IMR-90 (cell line): Measurements from ENCODE around the gene NUP205. TPM values are rescaled to one million over a fixed set of nuclear protein-coding genes. Genes with fewer than 3 reads are reported as not detected.

Source experiments
- ATAC-seq: fragments of 200-7000 bp; cut with Tn5 transposase; 2 replicates; pipeline ENCODE4 v1.9.1; 2020; ENCODE audit warnings: low read depth, mild to moderate bottlenecking, moderate library complexity
- BruUV-seq: library from RNA; stranded (reverse); fragments of 400-500 nt; replicated peaks from 2 replicates; lab custom pipeline; 2021; lab: Mats Ljungman, UMichigan
- CTCF ChIA-PET: fragments of 300-600 bp; formaldehyde crosslinking; extraction: SDS; loops from one replicate; lab custom pipeline; 2021; ENCODE audit warnings: antibody characterized with exemption; lab: Yijun Ruan, JAX
- POLR2A ChIA-PET: fragments of 300-600 bp; sonication (Branson Sonifier 250); formaldehyde crosslinking; loops from one replicate; lab custom pipeline; 2022; ENCODE audit warnings: antibody characterized with exemption; ENCODE audit not compliant: unreplicated experiment; lab: Charles Lee
- DNase-seq: peaks from one replicate; pipeline ENCODE4 v3.0.0; 2013
- H2AFZ ChIP-seq: replicated peaks from 2 replicates; pipeline ENCODE3; 2013; ENCODE audit warnings: low read length, mild to moderate bottlenecking; ENCODE audit not compliant: poor library complexity
- H2AK5ac ChIP-seq: 2 replicates; pipeline ENCODE4 v1.6.1; 2013; ENCODE audit warnings: low read depth, low read length, inconsistent platforms
- H2AK9ac ChIP-seq: replicated peaks from 2 replicates; pipeline ENCODE3; 2013; ENCODE audit warnings: mild to moderate bottlenecking, low read depth, low read length, moderate library complexity; ENCODE audit not compliant: poor library complexity
- H2BK120ac ChIP-seq: 2 replicates; pipeline ENCODE4 v1.6.1; 2013; ENCODE audit warnings: low read depth, low read length, inconsistent platforms
- H2BK15ac ChIP-seq: 3 replicates; pipeline ENCODE4 v1.6.1; 2013; ENCODE audit warnings: low read depth, low read length, inconsistent platforms
- H2BK20ac ChIP-seq: 2 replicates; pipeline ENCODE4 v1.6.1; 2013; ENCODE audit warnings: low read depth, mild to moderate bottlenecking, inconsistent platforms, low read length, moderate library complexity
- H2BK5ac ChIP-seq: 2 replicates; pipeline ENCODE4 v1.6.1; 2013; ENCODE audit warnings: mild to moderate bottlenecking, low read depth, low read length, inconsistent platforms; ENCODE audit not compliant: poor library complexity, severe bottlenecking
- H3K14ac ChIP-seq: replicated peaks from 2 replicates; pipeline ENCODE4 v1.6.1; 2013; ENCODE audit warnings: low read depth, low read length, inconsistent platforms
- H3K18ac ChIP-seq: 2 replicates; pipeline ENCODE4 v1.6.1; 2013; ENCODE audit warnings: low read depth, low read length, control low read depth
- H3K23ac ChIP-seq: 2 replicates; pipeline ENCODE4 v1.6.1; 2013; ENCODE audit warnings: low read depth, low read length, inconsistent platforms
- H3K27ac ChIP-seq: 2 replicates; pipeline ENCODE4 v1.5.1; 2013; ENCODE audit warnings: mild to moderate bottlenecking, control low read depth, low read length; ENCODE audit not compliant: insufficient read depth
- H3K27me3 ChIP-seq: 2 replicates; pipeline ENCODE4 v1.6.1; 2013; ENCODE audit warnings: low read length; ENCODE audit not compliant: control insufficient read depth, insufficient read depth
- H3K36me3 ChIP-seq: 2 replicates; pipeline ENCODE4 v1.6.1; 2013; ENCODE audit warnings: low read length, mixed read lengths; ENCODE audit not compliant: control insufficient read depth, insufficient read depth
- H3K4ac ChIP-seq: 2 replicates; pipeline ENCODE4 v1.6.1; 2013; ENCODE audit warnings: low read depth, low read length, inconsistent platforms
- H3K4me1 ChIP-seq: 2 replicates; pipeline ENCODE4 v1.6.1; 2013; ENCODE audit warnings: low read length, mixed read lengths; ENCODE audit not compliant: control insufficient read depth, insufficient read depth
- H3K4me2 ChIP-seq: 2 replicates; pipeline ENCODE4 v1.6.1; 2013; ENCODE audit warnings: low read depth, mild to moderate bottlenecking, control low read depth, low read length, moderate library complexity
- H3K4me3 ChIP-seq: 2 replicates; pipeline ENCODE4 v1.5.1; 2013; ENCODE audit warnings: low read depth, mild to moderate bottlenecking, control low read depth, low read length, moderate library complexity; ENCODE audit not compliant: insufficient read depth
- H3K56ac ChIP-seq: 2 replicates; pipeline ENCODE4 v1.6.1; 2013; ENCODE audit warnings: low read length, inconsistent platforms; ENCODE audit not compliant: insufficient read depth; ENCODE audit errors: extremely low read depth
- H3K79me1 ChIP-seq, 2 experiments: 2 replicates each; pipeline ENCODE4 v1.6.1; 2013; ENCODE audit warnings: low read length in 2 of 2, inconsistent platforms in 1 of 2, low read depth in 1 of 2
- H3K9ac ChIP-seq: 2 replicates; pipeline ENCODE4 v1.6.1; 2013; ENCODE audit warnings: low read depth, low read length, control low read depth
- H3K9me1 ChIP-seq: 2 replicates; pipeline ENCODE4 v1.6.1; 2013; ENCODE audit warnings: low read length, inconsistent platforms; ENCODE audit not compliant: insufficient read depth
- H3K9me3 ChIP-seq: 2 replicates; pipeline ENCODE4 v1.6.1; 2013; ENCODE audit warnings: low read length; ENCODE audit not compliant: control insufficient read depth, insufficient read depth
- H4K20me1 ChIP-seq: 2 replicates; pipeline ENCODE4 v1.6.1; 2013; ENCODE audit warnings: low read length, inconsistent platforms; ENCODE audit not compliant: insufficient read depth
- H4K5ac ChIP-seq: 2 replicates; pipeline ENCODE4 v1.6.1; 2013; ENCODE audit warnings: mild to moderate bottlenecking, low read depth, low read length, control low read depth
- H4K8ac ChIP-seq, 2 experiments: 2 replicates each; pipeline ENCODE4 v1.6.1; 2013; ENCODE audit warnings: low read depth in 2 of 2, low read length in 2 of 2, control low read depth in 1 of 2, inconsistent platforms in 1 of 2
- H4K91ac ChIP-seq: 2 replicates; pipeline ENCODE4 v1.6.1; 2013; ENCODE audit warnings: low read depth, low read length, inconsistent platforms; ENCODE audit not compliant: insufficient read depth
- BHLHE40 ChIP-seq: fragments of 150-350 bp; IDR thresholded peaks from 2 replicates; pipeline ENCODE4 v1.6.1; 2016; ENCODE audit warnings: mild to moderate bottlenecking, low read depth, low read length
- CEBPB ChIP-seq: IDR thresholded peaks from 2 replicates; pipeline ENCODE4 v1.6.1; 2012; ENCODE audit warnings: low read depth, low read length, improper control_type of control experiment
- CHD1 ChIP-seq: IDR thresholded peaks from 2 replicates; pipeline ENCODE4 v1.6.1; 2012; ENCODE audit warnings: low read depth, low read length, improper control_type of control experiment
- CTCF ChIP-seq: conservative IDR thresholded peaks from 2 replicates; pipeline ENCODE4 v1.5.1; 2012; ENCODE audit warnings: mild to moderate bottlenecking, low read depth, low read length, improper control_type of control experiment
- ELK1 ChIP-seq: fragments of 150-350 bp; IDR thresholded peaks from 2 replicates; pipeline ENCODE4 v1.6.1; 2016; ENCODE audit warnings: low read depth, mild to moderate bottlenecking, low read length, moderate library complexity, borderline replicate concordance
- FOS ChIP-seq: fragments of 150-350 bp; IDR thresholded peaks from 2 replicates; pipeline ENCODE4 v1.6.1; 2016; ENCODE audit warnings: low read depth, low read length
- MAFK ChIP-seq: IDR thresholded peaks from 2 replicates; pipeline ENCODE4 v1.6.1; 2012; ENCODE audit warnings: low read depth, low read length, improper control_type of control experiment
- MAZ ChIP-seq: IDR thresholded peaks from 2 replicates; pipeline ENCODE4 v1.6.1; 2012; ENCODE audit warnings: low read depth, mild to moderate bottlenecking, low read length, improper control_type of control experiment, moderate library complexity, borderline replicate concordance
- MXI1 ChIP-seq: IDR thresholded peaks from 2 replicates; pipeline ENCODE4 v1.6.1; 2012; ENCODE audit warnings: low read depth, mild to moderate bottlenecking, low read length, moderate library complexity, borderline replicate concordance
- NFE2L2 ChIP-seq: fragments of 150-350 bp; IDR thresholded peaks from 2 replicates; pipeline ENCODE4 v1.6.1; 2016; ENCODE audit warnings: low read depth, mild to moderate bottlenecking, low read length
- POLR2A ChIP-seq: IDR thresholded peaks from 2 replicates; pipeline ENCODE4 v1.6.1; 2012; ENCODE audit warnings: mild to moderate bottlenecking, low read depth, low read length
- RAD21 ChIP-seq: IDR thresholded peaks from 2 replicates; pipeline ENCODE4 v1.6.1; 2012; ENCODE audit warnings: low read length, improper control_type of control experiment
- RCOR1 ChIP-seq: IDR thresholded peaks from 2 replicates; pipeline ENCODE4 v1.6.1; 2012; ENCODE audit warnings: mild to moderate bottlenecking, low read length, improper control_type of control experiment; ENCODE audit not compliant: insufficient replicate concordance
- RFX5 ChIP-seq: IDR thresholded peaks from 2 replicates; pipeline ENCODE4 v1.8.0; 2012; ENCODE audit warnings: low read depth, mild to moderate bottlenecking, low read length, moderate library complexity
- SMC3 ChIP-seq: fragments of 150-350 bp; IDR thresholded peaks from 2 replicates; pipeline ENCODE4 v1.6.1; 2016; ENCODE audit warnings: low read depth, mild to moderate bottlenecking, antibody characterized with exemption, low read length, moderate library complexity
- USF2 ChIP-seq: fragments of 150-350 bp; IDR thresholded peaks from 2 replicates; pipeline ENCODE4 v1.6.1; 2017; ENCODE audit warnings: mild to moderate bottlenecking, antibody characterized with exemption, low read length, low read depth
- WGBS, 2 experiments: methylation state at CpG; one replicate each; pipeline versions ENCODE4 v1.1.5 to v1.1.7; 2013; ENCODE audit warnings: missing lambda C conversion rate in 2 of 2; ENCODE audit not compliant: insufficient read length in 1 of 2; ENCODE audit errors: extremely low coverage in 2 of 2; 5-methylcytosine and 5-hydroxymethylcytosine counted together
- dilution Hi-C: fragments of 300-500 bp; cut with HindIII; formaldehyde crosslinking; loops from one replicate; pipeline ENCODE4 v1.14.3; 2018; ENCODE audit warnings: low sequenced_read_pairs; ENCODE audit not compliant: unreplicated experiment
- in situ Hi-C: fragments of 300-500 bp; cut with MboI; formaldehyde crosslinking; loops from 3 replicates; pipeline ENCODE4 v1.14.3; 2019; ENCODE audit warnings: low sequenced_read_pairs, inconsistent platforms, mixed read lengths
- intact Hi-C: fragments of 100-400 bp; cut with micrococcal nuclease; formaldehyde crosslinking; loops from 2 replicates; pipeline ENCODE4 v1.10.0; 2022
- polyA plus RNA-seq, 3 experiments: library from polyadenylated mRNA; depleted of rRNA; stranded (reverse); fragments of >200 nt; gene quantifications; 2 replicates each; pipeline ENCODE4 v1.2.3, GENCODE V29; 2012; ENCODE audit warnings: low replicate concordance in 1 of 3
- total RNA-seq: library from RNA; depleted of rRNA; stranded (reverse); fragments of >200 nt; gene quantifications from 2 replicates; pipeline ENCODE4 v1.2.3, GENCODE V29; 2012

NUP205 gene
- total and polyA plus RNA-seq, 2 of the 4 experiments (the other 2 are of a cell fraction): 29.5 to 84.6 TPM

GRCh38 chr7:135522509-135522908 is 35.2 kb upstream of the NUP205 start:
- H4K5ac ChIP-seq: no peak overlapping the region
- H3K23ac ChIP-seq: no peak overlapping the region
- no peaks in the 10 kb centered on the region for H3K79me1 ChIP-seq
- H3K9me3 ChIP-seq: no peaks in the 10 kb centered on the region
- DNase-seq (no peak), ATAC-seq (no peak)
- no CpG with 5 or more reads among the region's 6 CpGs for WGBS, 2 experiments
- no TSS peak for BruUV-seq
- in situ Hi-C loops: no loop called here
- no peaks in the 10 kb centered on the region for H3K36me3 ChIP-seq
- ChIA-PET CTCF (no interaction called here), POLR2A (no interaction called here)
- no peak overlapping the region for H3K27ac ChIP-seq
- no peak overlapping the region for H3K4ac ChIP-seq
- no peak overlapping the region for H3K4me3 ChIP-seq
- peaks cover 5% of the 10 kb centered on the region for H3K27me3 ChIP-seq
- no peak overlapping the region for H2AK5ac ChIP-seq
- intact Hi-C loops: no loop called here
- TF ChIP-seq POLR2A (no peak), RCOR1 (no peak), BHLHE40 (no peak), CHD1 (no peak), MXI1 (no peak), ELK1 (no peak), CEBPB (no peak), MAZ (no peak), NFE2L2 (no peak), RFX5 (no peak), SMC3 (no peak), CTCF (no peak), FOS (no peak), USF2 (no peak), MAFK (no peak), RAD21 (no peak)
- H3K9me1 ChIP-seq: no peaks in the 10 kb centered on the region
- H3K56ac ChIP-seq: no peak overlapping the region
- no peak overlapping the region for H3K18ac ChIP-seq
- no peak overlapping the region for H3K9ac ChIP-seq
- no peak overlapping the region for H3K4me2 ChIP-seq
- H3K14ac ChIP-seq: no peak overlapping the region
- H2BK5ac ChIP-seq: no peak overlapping the region
- no peaks in the 10 kb centered on the region for H4K20me1 ChIP-seq
- no peak overlapping the region for H2AFZ ChIP-seq
- no peak overlapping the region for H4K8ac ChIP-seq
- no peak overlapping the region for H2BK120ac ChIP-seq
- no peak overlapping the region for H2BK15ac ChIP-seq
- no peak overlapping the region for H4K91ac ChIP-seq
- H2BK20ac ChIP-seq: no peak overlapping the region
- H2AK9ac ChIP-seq: no peak overlapping the region
- dilution Hi-C loops: no loop called here
- H3K4me1 ChIP-seq: no peaks in the 10 kb centered on the region
